Measurements from ENCODE around the gene PDCD7.
"Not testable (repeated sequence)": the region's sequence is repeated elsewhere in the genome, so short reads cannot be mapped to it uniquely, and the experiment has no call there.

PDCD7 gene

GRCh38 chr15:65088643-65089021 is 45.0 kb downstream of the PDCD7 start:
- no peak for DNase-seq

GRCh38 chr15:65087873-65088642 is 45.5 kb downstream of the PDCD7 start:
- no peak for DNase-seq

GRCh38 chr15:65087411-65087810 is 46.2 kb downstream of the PDCD7 start:
- DNase-seq: no peak

- no peak for DNase-seq
Observed at GRCh38 chr15:65086680-65087111, 46.9 kb downstream of the PDCD7 start.

GRCh38 chr15:65085990-65086679 is 47.5 kb downstream of the PDCD7 start:
- DNase-seq: no peak

- DNase-seq: no peak
Observed at GRCh38 chr15:65085207-65085753, 48.3 kb downstream of the PDCD7 start.

GRCh38 chr15:65084500-65085206 is 49.0 kb downstream of the PDCD7 start:
- DNase-seq: no peak

- DNase-seq: no peak
Observed at GRCh38 chr15:65083262-65083701, 50.3 kb downstream of the PDCD7 start.

GRCh38 chr15:65082303-65082953 is 51.2 kb downstream of the PDCD7 start:
- DNase-seq: no peak

GRCh38 chr15:65081758-65082157 is 51.9 kb downstream of the PDCD7 start:
- DNase-seq: no peak

- DNase-seq: no peak
Observed at GRCh38 chr15:65081270-65081669, 52.3 kb downstream of the PDCD7 start.

- no peak for DNase-seq
Observed at GRCh38 chr15:65079580-65079979, 54.0 kb downstream of the PDCD7 start.

- DNase-seq: peak; percentile 44
Observed at GRCh38 chr15:65077981-65078352, 55.6 kb downstream of the PDCD7 start.

- no peak for DNase-seq
Observed at GRCh38 chr15:65077291-65077980, 56.2 kb downstream of the PDCD7 start.

- no peak for DNase-seq
Observed at GRCh38 chr15:65076486-65077290, 56.9 kb downstream of the PDCD7 start, which contains the start of gene KBTBD13. TSS of gene KBTBD13 (plus strand) at chr15:65076746. CDS start at chr15:65076816, 70 bp downstream.

GRCh38 chr15:65075607-65076395 is 57.8 kb downstream of the PDCD7 start:
- DNase-seq: not testable (repeated sequence)

- DNase-seq: not testable (repeated sequence)
Observed at GRCh38 chr15:65074946-65075345, 58.7 kb downstream of the PDCD7 start.

GRCh38 chr15:65072617-65073016 is 61.0 kb downstream of the PDCD7 start:
- no peak for DNase-seq

GRCh38 chr15:65072027-65072426 is 61.6 kb downstream of the PDCD7 start:
- DNase-seq: no peak

GRCh38 chr15:65071381-65071811 is 62.2 kb downstream of the PDCD7 start:
- DNase-seq: no peak
